Fibroblast of skin of abdomen (primary cell): ENCODE results near the gene SPPL2A.
"Not testable (repeated sequence)": the region's sequence is repeated elsewhere in the genome, so short reads cannot be mapped to it uniquely, and the experiment has no call there.

Source experiments
- DNase-seq: peaks from one replicate; pipeline ENCODE4 v3.0.0-alpha.2; 2013

SPPL2A gene

GRCh38 chr15:50767332-50767861 lies 1.9 kb upstream of the SPPL2A start:
- no peak for DNase-seq

- no peak for DNase-seq
These were observed 878 bp downstream of the SPPL2A start for GRCh38 chr15:50764461-50765194.

- no peak for DNase-seq
These were observed 6.7 kb downstream of the SPPL2A start for GRCh38 chr15:50758712-50759205.

GRCh38 chr15:50753463-50753862 lies 12.0 kb downstream of the SPPL2A start:
- DNase-seq, result no peak

- no peak for DNase-seq
These were observed 14.1 kb downstream of the SPPL2A start for GRCh38 chr15:50751394-50751793.

GRCh38 chr15:50750227-50750705 lies 15.2 kb downstream of the SPPL2A start:
- DNase-seq, result no peak

GRCh38 chr15:50747523-50747922 lies 18.0 kb downstream of the SPPL2A start:
- DNase-seq, result peak; percentile 28

- DNase-seq, result peak; percentile 11
These were observed 20.9 kb downstream of the SPPL2A start for GRCh38 chr15:50744601-50745000.

- DNase-seq, result no peak
These were observed 24.6 kb downstream of the SPPL2A start for GRCh38 chr15:50740955-50741354.

GRCh38 chr15:50736823-50737222 lies 28.7 kb downstream of the SPPL2A start:
- DNase-seq, result no peak

- DNase-seq, result no peak
These were observed 30.4 kb downstream of the SPPL2A start for GRCh38 chr15:50735156-50735555.

- no peak for DNase-seq
These were observed 39.2 kb downstream of the SPPL2A start for GRCh38 chr15:50726315-50726714.

- DNase-seq, result no peak
These were observed 46.8 kb downstream of the SPPL2A start for GRCh38 chr15:50718700-50719125.

- DNase-seq, result no peak
These were observed 53.5 kb downstream of the SPPL2A start for GRCh38 chr15:50712018-50712417.

GRCh38 chr15:50710585-50710984 lies 54.9 kb downstream of the SPPL2A start:
- DNase-seq, result no peak

- DNase-seq, result no peak
These were observed 57.6 kb downstream of the SPPL2A start for GRCh38 chr15:50707878-50708427.

GRCh38 chr15:50702762-50703334 lies 62.7 kb downstream of the SPPL2A start:
- DNase-seq, result peak; percentile 4

- DNase-seq, result no peak
These were observed 67.4 kb downstream of the SPPL2A start for GRCh38 chr15:50698101-50698500.

GRCh38 chr15:50697109-50697797 lies 68.3 kb downstream of the SPPL2A start:
- peak; percentile 4 for DNase-seq

GRCh38 chr15:50694634-50695165 lies 70.8 kb downstream of the SPPL2A start:
- DNase-seq, result not testable (repeated sequence)

- DNase-seq, result no peak
These were observed 78.1 kb downstream of the SPPL2A start for GRCh38 chr15:50687302-50687902.
